ENCODE data around the gene UCN. TPM values are rescaled to one million over a fixed set of nuclear protein-coding genes. Genes with fewer than 3 reads are reported as not detected.

Gene UCN
- total and polyA plus RNA-seq, 2 donors (not counting 3 experiments of a cell fraction or from before 2014, with no cell fraction given), result 0.75 to 1.2 TPM

DNA sequence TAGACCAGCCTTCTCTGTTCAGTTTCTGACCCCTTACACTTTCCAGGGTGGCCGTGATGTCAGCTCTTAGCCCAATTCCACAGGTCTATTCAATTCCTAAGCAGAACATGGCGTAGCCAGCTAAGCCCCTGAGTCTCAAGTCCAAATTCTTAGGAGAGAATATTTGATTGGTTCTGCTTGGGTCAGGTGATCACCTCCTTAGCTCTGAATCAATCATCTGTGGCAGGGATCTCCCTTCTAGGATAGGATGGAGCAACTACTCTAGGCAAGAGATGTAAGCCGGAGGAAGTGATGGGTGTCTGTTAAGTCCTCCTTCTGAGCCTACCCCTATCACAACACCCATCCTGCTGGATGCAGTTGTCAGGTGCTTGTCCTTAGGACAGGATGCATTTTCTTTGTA lies 11.1 kb downstream of the UCN start:
- CTCF ChIA-PET, result interaction anchor here (0.9 to 2.3 kb wide), 3 partner anchors 17 to 48 kb away, joined by 3 to 8 read pairs (median 4); partner anchors contain the start of gene SLC30A3
- intact Hi-C loops (cut with micrococcal nuclease), result no loop called here
- BruUV-seq (replicated peaks), result no TSS peak

More for the DNA sequence above, 11.1 kb downstream of the UCN start:
- dilution Hi-C loops (cut with MboI; ENCODE audit: extremely low pct_ligation_motif_present, low sequenced_read_pairs), result no loop called here
- H3K4me1 ChIP-seq (ENCODE audit: control insufficient read depth, extremely low read depth, insufficient read depth, low read length), result peaks cover 19% of the 10 kb centered on the region
- H2AFZ ChIP-seq (ENCODE audit: low read depth, low read length), result no peak overlapping the region
- H4K20me1 ChIP-seq (replicated peaks; ENCODE audit: control insufficient read depth, extremely low read depth, insufficient read depth, low read length), result no peaks in the 10 kb centered on the region
- no peak overlapping the region for H3K4me3 ChIP-seq (replicated peaks in 1 of 3; ENCODE audit: insufficient read depth in 1 of 3, low read depth in 1 of 3, low read length in 3 of 3)
- DNase-seq (ENCODE audit: low read depth, low spot score) (no peak), FAIRE-seq (no peak)
- H3K79me2 ChIP-seq (ENCODE audit: control insufficient read depth, insufficient read depth, low read length), result no peaks in the 10 kb centered on the region
- no peaks in the 10 kb centered on the region for H3K9me1 ChIP-seq (replicated peaks; ENCODE audit: control insufficient read depth, extremely low read depth, insufficient read depth, low read length)
- H3K36me3 ChIP-seq (ENCODE audit: control insufficient read depth in 2 of 2, extremely low read depth in 1 of 2, insufficient read depth in 2 of 2, low read length in 2 of 2), result no peaks in the 10 kb centered on the region
- H3K4me2 ChIP-seq (ENCODE audit: insufficient read depth, low read length), result no peak overlapping the region
- no peaks in the 10 kb centered on the region for H3K9me3 ChIP-seq (replicated peaks; ENCODE audit: control insufficient read depth, insufficient read depth, low read length)
- no peaks in the 10 kb centered on the region for H3K27me3 ChIP-seq (ENCODE audit: control insufficient read depth in 2 of 2, insufficient read depth in 2 of 2, low read length in 2 of 2)
- TF ChIP-seq, protein P1, sequence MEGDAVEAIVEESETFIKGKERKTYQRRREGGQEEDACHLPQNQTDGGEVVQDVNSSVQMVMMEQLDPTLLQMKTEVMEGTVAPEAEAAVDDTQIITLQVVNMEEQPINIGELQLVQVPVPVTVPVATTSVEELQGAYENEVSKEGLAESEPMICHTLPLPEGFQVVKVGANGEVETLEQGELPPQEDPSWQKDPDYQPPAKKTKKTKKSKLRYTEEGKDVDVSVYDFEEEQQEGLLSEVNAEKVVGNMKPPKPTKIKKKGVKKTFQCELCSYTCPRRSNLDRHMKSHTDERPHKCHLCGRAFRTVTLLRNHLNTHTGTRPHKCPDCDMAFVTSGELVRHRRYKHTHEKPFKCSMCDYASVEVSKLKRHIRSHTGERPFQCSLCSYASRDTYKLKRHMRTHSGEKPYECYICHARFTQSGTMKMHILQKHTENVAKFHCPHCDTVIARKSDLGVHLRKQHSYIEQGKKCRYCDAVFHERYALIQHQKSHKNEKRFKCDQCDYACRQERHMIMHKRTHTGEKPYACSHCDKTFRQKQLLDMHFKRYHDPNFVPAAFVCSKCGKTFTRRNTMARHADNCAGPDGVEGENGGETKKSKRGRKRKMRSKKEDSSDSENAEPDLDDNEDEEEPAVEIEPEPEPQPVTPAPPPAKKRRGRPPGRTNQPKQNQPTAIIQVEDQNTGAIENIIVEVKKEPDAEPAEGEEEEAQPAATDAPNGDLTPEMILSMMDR (IDR thresholded peaks at IDR 0.05; ENCODE audit: extremely low read depth in 1 of 2, insufficient read depth in 1 of 2, low read depth in 1 of 2, low read length in 2 of 2), result no peak
- TF ChIP-seq MYC (IDR thresholded peaks at IDR 0.05; ENCODE audit: low read depth, low read length) (no peak), EZH2 (IDR thresholded peaks at IDR 0.05; ENCODE audit: borderline replicate concordance, low read depth, low read length, severe bottlenecking) (no peak), GATA2 (IDR thresholded peaks at IDR 0.05; ENCODE audit: insufficient read depth, insufficient read length, low read depth, low read length) (no peak), POLR2A (IDR thresholded peaks at IDR 0.05; ENCODE audit: low read depth, low read length) (no peak), FOS (IDR thresholded peaks at IDR 0.05; ENCODE audit: borderline replicate concordance, insufficient read depth, low read length) (no peak), POLR2AphosphoS5 (IDR thresholded peaks at IDR 0.05; ENCODE audit: insufficient read depth, low read depth, low read length) (no peak), JUN (IDR thresholded peaks at IDR 0.05; ENCODE audit: borderline replicate concordance, insufficient read depth, insufficient read length, low read depth) (no peak)
- TF ChIP-seq, protein P2, sequence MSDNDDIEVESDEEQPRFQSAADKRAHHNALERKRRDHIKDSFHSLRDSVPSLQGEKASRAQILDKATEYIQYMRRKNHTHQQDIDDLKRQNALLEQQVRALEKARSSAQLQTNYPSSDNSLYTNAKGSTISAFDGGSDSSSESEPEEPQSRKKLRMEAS (IDR thresholded peaks at IDR 0.05; ENCODE audit: insufficient read depth, insufficient read length), result no peak
- no peak overlapping the region for H3K9ac ChIP-seq (replicated peaks; ENCODE audit: extremely low read depth, insufficient read depth, low read length)
- POLR2A ChIA-PET, result no interaction called here
- H3K27ac ChIP-seq (ENCODE audit: insufficient read depth, low read depth, low read length), result no peak overlapping the region

All from endothelial cell of umbilical vein (primary cell).